Measurements from ENCODE around the gene PCK2. TPM values are rescaled to one million over a fixed set of nuclear protein-coding genes. Genes with fewer than 3 reads are reported as not detected.

The PCK2 gene
- total RNA-seq, 1 experiment from 2014 or later = 43.6 TPM

DNA sequence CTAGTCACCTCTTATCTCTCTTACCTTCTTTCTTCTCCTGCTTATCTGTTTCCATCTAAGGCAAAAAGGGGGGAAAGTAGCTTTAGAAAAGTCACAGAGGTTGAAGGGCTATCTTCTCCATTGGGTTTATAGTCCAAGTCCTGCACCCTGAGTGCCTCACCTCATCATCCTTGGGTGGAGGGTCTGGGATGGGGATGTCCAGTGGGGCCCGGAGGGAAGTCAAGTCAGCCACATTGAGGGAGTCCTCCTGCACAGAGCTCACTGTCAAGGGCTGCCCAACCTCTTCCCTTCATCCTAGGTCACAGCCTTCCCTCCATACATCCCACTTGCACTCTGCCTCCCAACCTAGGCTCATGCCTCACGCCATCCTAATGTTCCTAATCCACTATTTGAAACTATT lies 51.1 kb downstream of the PCK2 start:
- H3K27me3 Mint-ChIP-seq (ENCODE audit: unreplicated experiment) = no peaks in the 10 kb centered on the region
- no TSS peak for BruUV-seq (replicated peaks)
- TF ChIP-seq, protein P1, sequence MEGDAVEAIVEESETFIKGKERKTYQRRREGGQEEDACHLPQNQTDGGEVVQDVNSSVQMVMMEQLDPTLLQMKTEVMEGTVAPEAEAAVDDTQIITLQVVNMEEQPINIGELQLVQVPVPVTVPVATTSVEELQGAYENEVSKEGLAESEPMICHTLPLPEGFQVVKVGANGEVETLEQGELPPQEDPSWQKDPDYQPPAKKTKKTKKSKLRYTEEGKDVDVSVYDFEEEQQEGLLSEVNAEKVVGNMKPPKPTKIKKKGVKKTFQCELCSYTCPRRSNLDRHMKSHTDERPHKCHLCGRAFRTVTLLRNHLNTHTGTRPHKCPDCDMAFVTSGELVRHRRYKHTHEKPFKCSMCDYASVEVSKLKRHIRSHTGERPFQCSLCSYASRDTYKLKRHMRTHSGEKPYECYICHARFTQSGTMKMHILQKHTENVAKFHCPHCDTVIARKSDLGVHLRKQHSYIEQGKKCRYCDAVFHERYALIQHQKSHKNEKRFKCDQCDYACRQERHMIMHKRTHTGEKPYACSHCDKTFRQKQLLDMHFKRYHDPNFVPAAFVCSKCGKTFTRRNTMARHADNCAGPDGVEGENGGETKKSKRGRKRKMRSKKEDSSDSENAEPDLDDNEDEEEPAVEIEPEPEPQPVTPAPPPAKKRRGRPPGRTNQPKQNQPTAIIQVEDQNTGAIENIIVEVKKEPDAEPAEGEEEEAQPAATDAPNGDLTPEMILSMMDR (IDR thresholded peaks at IDR 0.05; ENCODE audit: unreplicated experiment) = no peak
- CTCF ChIA-PET = interaction anchor here (1.2 to 2.9 kb wide), 2 partner anchors 16 to 87 kb away, joined by 3 to 24 read pairs; partner anchors contain the start of gene IRF9
- DNase-seq = no peak
- peaks cover 35% of the 10 kb centered on the region for H3K4me1 Mint-ChIP-seq (ENCODE audit: low read depth, unreplicated experiment)
- H3K9me3 Mint-ChIP-seq (ENCODE audit: low read depth, unreplicated experiment) = no peaks in the 10 kb centered on the region
- H3K4me3 Mint-ChIP-seq (ENCODE audit: low read depth, unreplicated experiment) = peak overlapping the region; percentile 89
- H3K27ac Mint-ChIP-seq (ENCODE audit: unreplicated experiment) = peak overlapping the region; percentile 77
- peaks cover 69% of the 10 kb centered on the region for H3K36me3 Mint-ChIP-seq (ENCODE audit: insufficient read depth, unreplicated experiment)
- intact Hi-C loops (cut with micrococcal nuclease; ENCODE audit: unreplicated experiment) = no loop called here

DNA sequence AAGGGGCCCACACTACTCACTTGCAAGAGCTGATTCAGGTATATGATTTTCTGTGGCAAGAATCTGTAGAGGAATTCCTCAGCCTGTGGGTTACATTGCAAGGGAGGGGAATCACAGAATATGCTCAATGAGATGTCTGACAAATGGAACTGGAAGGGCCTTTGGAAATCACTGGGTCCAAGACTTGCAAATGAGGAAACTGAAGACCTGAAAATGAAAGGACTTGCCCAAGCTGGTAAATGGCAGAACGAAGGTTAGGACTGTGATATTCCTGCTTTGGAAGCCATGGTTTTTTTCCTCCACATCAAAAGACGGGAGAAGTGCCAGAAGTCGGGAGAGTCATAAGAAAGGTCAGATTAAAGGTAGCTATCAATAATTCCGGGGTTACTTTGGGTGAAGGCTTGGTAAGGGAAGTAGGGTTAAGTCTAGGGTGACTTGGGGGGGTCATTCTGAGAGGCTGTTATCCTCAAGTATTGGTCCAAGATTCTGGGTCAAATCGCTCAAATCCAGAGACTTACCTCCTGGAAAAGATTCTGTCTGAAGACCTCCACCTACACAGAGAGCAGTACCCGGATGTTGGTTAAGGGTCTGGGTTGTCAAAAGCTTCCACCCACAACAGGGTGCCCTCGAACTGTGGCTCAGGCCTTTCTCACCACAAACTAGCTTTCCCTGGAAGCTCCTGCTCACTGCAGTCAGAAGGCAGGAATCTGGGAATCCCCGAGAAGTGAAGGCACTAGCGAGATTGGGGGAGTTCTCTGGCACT lies 51.8 kb downstream of the PCK2 start:
- no peak for DNase-seq
- no peaks in the 10 kb centered on the region for H3K9me3 Mint-ChIP-seq (ENCODE audit: low read depth, unreplicated experiment)
- peaks cover 63% of the 10 kb centered on the region for H3K36me3 Mint-ChIP-seq (ENCODE audit: insufficient read depth, unreplicated experiment)
- H3K4me3 Mint-ChIP-seq (ENCODE audit: low read depth, unreplicated experiment) = peak overlapping the region; percentile 89
- BruUV-seq (replicated peaks) = TSS peak; percentile 64
- intact Hi-C loops (cut with micrococcal nuclease; ENCODE audit: unreplicated experiment) = loop anchor here (2.0 kb wide), 1 partner anchor 15 kb away; the partner anchor contains the start of gene IRF9
- TF ChIP-seq, protein P1 (IDR thresholded peaks at IDR 0.05; ENCODE audit: unreplicated experiment) = no peak
- peak overlapping the region; percentile 77 for H3K27ac Mint-ChIP-seq (ENCODE audit: unreplicated experiment)
- CTCF ChIA-PET = interaction anchor here (0.8 to 2.9 kb wide), 6 partner anchors 10 to 87 kb away, joined by 3 to 24 read pairs (median 5); partner anchors contain the start of genes DCAF11, IRF9, MDP1 and NRL
- H3K27me3 Mint-ChIP-seq (ENCODE audit: unreplicated experiment) = no peaks in the 10 kb centered on the region
- H3K4me1 Mint-ChIP-seq (ENCODE audit: low read depth, unreplicated experiment) = peaks cover 35% of the 10 kb centered on the region

DNA sequence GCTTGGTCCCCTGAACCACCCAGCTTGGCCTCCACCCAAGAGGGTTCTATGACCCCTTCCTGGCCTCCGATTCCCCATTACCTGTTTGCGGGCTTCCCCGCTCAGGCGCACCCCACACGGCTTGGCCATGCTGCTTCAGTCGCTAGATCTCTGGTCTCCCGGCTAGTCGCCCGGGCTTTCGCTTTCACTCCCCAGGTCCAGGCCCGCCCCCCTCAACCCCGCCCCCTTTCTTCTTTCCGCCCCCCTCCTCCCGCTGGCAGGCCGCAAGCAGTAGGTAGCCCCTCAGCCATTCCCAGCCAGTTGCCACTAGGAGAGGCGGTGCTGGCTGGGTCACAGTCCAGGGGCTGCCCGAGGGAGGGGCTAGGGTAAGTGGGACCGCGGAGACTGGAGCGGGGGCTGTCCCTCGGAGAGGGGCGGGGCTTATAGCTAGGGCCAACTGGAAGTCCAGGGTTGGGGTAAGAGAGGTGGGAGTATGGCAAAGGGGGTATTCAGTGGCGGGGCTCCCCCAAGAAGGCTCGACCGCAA lies 52.4 kb downstream of the PCK2 start, which contains the start of gene PSME2:
TSS of gene PSME2 (minus strand) at position 158 of the 525 bp plus-strand sequence. CDS start at position 129, 29 bp downstream.
- Mint-ChIP-seq H3K4me1 (ENCODE audit: low read depth, unreplicated experiment) (peaks cover 35% of the 10 kb centered on the region), H3K9me3 (ENCODE audit: low read depth, unreplicated experiment) (no peaks in the 10 kb centered on the region), H3K27me3 (ENCODE audit: unreplicated experiment) (no peaks in the 10 kb centered on the region), H3K4me3 (ENCODE audit: low read depth, unreplicated experiment) (peak within 1 kb of the TSS; percentile 89), H3K36me3 (ENCODE audit: insufficient read depth, unreplicated experiment) (peaks cover 56% of the 10 kb centered on the region), H3K27ac (ENCODE audit: unreplicated experiment) (peak within 1 kb of the TSS; percentile 77)
- CTCF ChIA-PET = interaction anchor here (0.6 to 2.9 kb wide), 12 partner anchors 9 to 668 kb away, joined by 3 to 24 read pairs (median 4); partner anchors contain the start of genes DCAF11, DHRS1, IRF9 and NOP9
- TF ChIP-seq, protein P1 (IDR thresholded peaks at IDR 0.05; ENCODE audit: unreplicated experiment) = no peak
- peak; percentile 98 for DNase-seq
- BruUV-seq (replicated peaks) = no TSS peak
- intact Hi-C loops (cut with micrococcal nuclease; ENCODE audit: unreplicated experiment) = loop anchor here (2.0 kb wide), 1 partner anchor 14 kb away; the partner anchor contains the start of gene IRF9

DNA sequence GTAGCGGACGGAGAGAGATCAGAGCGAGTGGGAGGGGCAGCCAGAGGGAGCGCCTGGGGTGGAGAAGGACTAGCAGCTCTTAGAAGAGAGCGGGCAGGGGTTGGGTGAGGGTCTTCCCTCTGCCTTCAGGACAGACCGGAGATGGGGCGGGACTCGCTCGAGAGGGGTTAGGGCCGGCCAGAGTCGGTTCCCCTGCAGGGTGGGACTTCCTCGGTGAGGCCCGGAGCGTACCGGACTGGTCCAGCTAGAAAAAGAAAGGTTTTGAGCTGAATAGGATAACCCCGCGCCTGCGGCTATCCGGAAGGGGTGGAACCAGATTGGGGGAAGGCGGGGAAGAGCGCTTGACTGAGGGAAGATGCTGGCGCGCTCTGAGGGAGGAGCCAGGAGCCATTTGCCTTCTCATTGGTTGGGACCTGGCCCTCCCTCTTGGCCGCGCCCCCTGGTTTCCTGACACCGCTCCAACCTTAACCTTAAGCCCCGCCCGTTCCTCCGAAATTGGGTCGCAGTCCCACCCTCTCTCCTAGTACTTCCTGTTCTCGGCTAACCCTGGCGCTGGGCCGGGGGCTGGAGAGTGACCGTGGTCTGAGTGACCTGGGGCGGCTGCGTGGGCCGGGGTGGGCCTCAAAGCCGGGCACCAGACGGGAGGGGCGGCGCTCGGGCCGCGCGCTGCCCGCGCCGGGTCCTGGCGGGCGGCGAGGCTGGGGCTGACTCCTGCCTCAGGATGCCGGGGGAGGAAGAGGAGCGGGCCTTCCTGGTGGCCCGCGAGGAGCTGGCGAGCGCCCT lies 53.1 kb downstream of the PCK2 start, which contains the start of gene RNF31:
TSS of gene RNF31 (plus strand) at position 521 of the 783 bp plus-strand sequence. CDS start at position 722, 201 bp downstream.
- intact Hi-C loops (cut with micrococcal nuclease; ENCODE audit: unreplicated experiment) = loop anchor here (2.0 kb wide), 1 partner anchor 14 kb away; the partner anchor contains the start of gene IRF9
- H3K9me3 Mint-ChIP-seq (ENCODE audit: low read depth, unreplicated experiment) = no peaks in the 10 kb centered on the region

More for the DNA sequence above, 53.1 kb downstream of the PCK2 start, which contains the start of gene RNF31:
- BruUV-seq (replicated peaks) = no TSS peak
- Mint-ChIP-seq H3K36me3 (ENCODE audit: insufficient read depth, unreplicated experiment) (peaks cover 50% of the 10 kb centered on the region), H3K4me3 (ENCODE audit: low read depth, unreplicated experiment) (peak within 1 kb of the TSS; percentile 89), H3K27me3 (ENCODE audit: unreplicated experiment) (no peaks in the 10 kb centered on the region), H3K4me1 (ENCODE audit: low read depth, unreplicated experiment) (peaks cover 35% of the 10 kb centered on the region), H3K27ac (ENCODE audit: unreplicated experiment) (peak within 1 kb of the TSS; percentile 77)
- TF ChIP-seq, protein P1 (IDR thresholded peaks at IDR 0.05; ENCODE audit: unreplicated experiment) = no peak
- CTCF ChIA-PET = interaction anchor here (0.6 to 2.9 kb wide), 12 partner anchors 8 to 668 kb away, joined by 3 to 24 read pairs (median 4); partner anchors contain the start of genes DCAF11, DHRS1, IRF9 and NOP9
- DNase-seq = peak; percentile 96

Measured in Calu3 (cell line).